AG09309 (cell line): ENCODE data around the gene ZKSCAN5.
A peak's percentile ranks its signal among the peaks of the same experiment; 100 is the strongest.
"Not testable (repeated sequence)": the region's sequence is repeated elsewhere in the genome, so short reads cannot be mapped to it uniquely, and the experiment has no call there.

Experiments
- DNase-seq: peaks from one replicate; pipeline ENCODE4 v3.0.0-alpha.2; 2010; ENCODE audit warnings: low read depth
- H3K4me3 ChIP-seq: 2 replicates; pipeline ENCODE4 v1.5.1; 2011; ENCODE audit warnings: mild to moderate bottlenecking, low read depth, low read length, moderate library complexity; ENCODE audit not compliant: control insufficient read depth
- CTCF ChIP-seq: IDR thresholded peaks from 2 replicates; pipeline ENCODE4 v1.5.1; 2011; ENCODE audit warnings: mild to moderate bottlenecking, low read depth, low read length, inconsistent platforms; ENCODE audit not compliant: insufficient read depth, control insufficient read depth; ENCODE audit errors: missing control alignments

The ZKSCAN5 gene

GRCh38 chr7:99559175-99559915, 54.9 kb downstream of the ZKSCAN5 start:
- DNase-seq, result no peak
- H3K4me3 ChIP-seq, result peak overlapping the region; percentile 89
- no peak for TF ChIP-seq CTCF

DNA sequence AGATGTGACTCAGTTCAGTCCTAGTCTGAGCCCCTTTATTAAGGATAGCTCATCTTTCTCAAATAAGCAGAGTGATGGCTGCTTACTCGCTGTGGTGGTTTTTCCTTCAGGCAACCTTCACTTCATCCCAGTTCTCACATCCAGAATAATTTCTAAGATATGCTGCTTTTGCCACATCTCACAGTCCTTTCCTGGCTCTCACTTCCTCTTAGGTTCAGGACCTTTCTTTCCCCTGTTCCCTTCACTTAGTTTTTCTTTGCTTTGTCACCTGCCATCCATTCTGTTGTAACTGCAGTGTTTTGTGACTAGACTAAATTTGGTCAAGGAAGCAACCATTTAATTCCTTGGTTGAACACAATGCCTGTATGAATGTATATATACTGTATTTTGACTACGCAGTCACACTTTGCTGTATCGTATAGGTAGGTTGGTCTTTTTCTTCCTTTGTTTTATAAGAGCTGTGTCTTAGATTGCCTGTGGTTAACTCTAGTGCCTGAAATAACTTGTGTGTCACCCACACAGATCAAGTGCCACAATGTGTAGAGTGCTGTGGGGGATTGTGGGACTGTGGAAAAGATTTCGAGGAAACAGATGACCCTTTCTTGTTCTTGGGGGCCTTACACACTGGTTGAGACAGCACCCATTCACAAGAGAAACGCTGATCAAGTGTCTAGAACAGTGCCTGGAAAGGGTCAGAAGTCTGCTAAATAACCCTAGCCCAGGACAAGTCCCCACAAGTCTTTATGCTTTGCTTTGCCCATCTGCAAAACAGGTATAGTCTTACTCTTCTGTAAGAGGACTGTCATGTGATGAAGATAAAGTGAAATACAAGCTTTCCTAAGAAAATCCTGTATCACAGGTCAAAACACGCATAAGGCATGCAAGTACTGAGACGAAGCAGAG, 56.6 kb downstream of the ZKSCAN5 start:
- no peak for DNase-seq
- TF ChIP-seq CTCF, result no peak
- H3K4me3 ChIP-seq, result no peak overlapping the region

DNA sequence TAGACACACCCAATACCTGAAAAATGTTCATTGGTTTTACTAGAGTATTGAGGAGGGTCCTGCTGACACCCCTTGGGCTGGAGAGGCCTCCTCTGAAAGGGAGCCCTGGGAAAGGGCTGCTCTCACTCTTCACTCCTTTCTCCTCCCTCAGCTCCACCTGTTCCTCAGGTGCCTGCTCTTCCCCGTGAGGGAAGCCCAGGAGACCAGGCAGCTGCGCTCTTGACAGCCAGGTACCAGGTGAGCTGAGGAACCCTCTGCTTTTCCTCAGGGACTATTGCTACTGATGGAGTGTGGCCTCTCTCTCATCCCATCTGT, 57.2 kb downstream of the ZKSCAN5 start:
- H3K4me3 ChIP-seq, result no peak overlapping the region
- no peak for DNase-seq
- no peak for TF ChIP-seq CTCF

- DNase-seq, result no peak
- no peak for TF ChIP-seq CTCF
- no peak overlapping the region for H3K4me3 ChIP-seq
Measured at GRCh38 chr7:99562114-99562784, 57.8 kb downstream of the ZKSCAN5 start.

DNA sequence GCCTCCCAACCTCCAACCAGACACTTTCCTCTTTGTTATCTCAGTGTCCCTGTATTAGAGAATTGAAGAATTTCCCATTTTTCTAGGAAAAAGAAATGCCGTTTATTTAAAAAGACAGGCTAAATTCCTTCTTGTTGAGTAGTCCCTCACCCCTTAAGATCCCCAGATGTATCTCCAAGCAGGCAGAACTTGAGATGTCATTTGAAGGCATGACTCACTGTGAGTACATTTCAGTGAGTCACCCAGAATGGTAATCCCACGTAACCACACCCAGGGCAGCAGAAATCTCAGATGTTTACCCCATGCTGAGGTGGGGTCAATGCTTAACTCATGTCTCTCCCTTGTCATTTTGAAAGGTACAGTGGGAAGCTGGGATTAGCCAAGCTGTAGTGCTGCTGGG, 58.4 kb downstream of the ZKSCAN5 start:
- no peak overlapping the region for H3K4me3 ChIP-seq
- no peak for TF ChIP-seq CTCF
- DNase-seq, result peak; percentile 96

GRCh38 chr7:99563650-99564049, 59.2 kb downstream of the ZKSCAN5 start:
- DNase-seq, result peak; percentile 48
- H3K4me3 ChIP-seq, result no peak overlapping the region
- no peak for TF ChIP-seq CTCF

DNA sequence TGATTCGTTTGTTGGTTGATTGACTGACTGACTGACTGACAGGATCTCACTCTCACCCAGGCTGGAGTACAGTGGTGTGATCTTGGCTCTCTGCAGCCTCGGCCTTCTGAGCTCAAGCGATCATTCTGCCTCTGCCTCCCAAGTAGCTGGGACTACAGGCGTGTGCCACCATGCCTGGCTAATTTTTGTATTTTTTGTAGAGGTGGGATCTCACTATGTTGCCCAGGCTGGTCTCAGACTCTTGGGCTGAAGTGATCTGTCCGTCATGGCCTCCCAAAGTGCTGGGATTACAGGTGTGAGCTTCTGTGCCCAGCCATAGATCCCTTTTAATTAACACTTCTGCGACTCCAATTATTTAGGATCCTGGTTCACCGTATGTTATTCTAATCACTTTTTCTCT, 64.3 kb downstream of the ZKSCAN5 start:
- H3K4me3 ChIP-seq, DNase-seq: not testable (repeated sequence)
